Pancreas (tissue), 10 donors: ENCODE measurements around the gene TIPARP. TPM values are rescaled to one million over a fixed set of nuclear protein-coding genes. Genes with fewer than 3 reads are reported as not detected.

Experiments used
- ATAC-seq, 4 donors: fragments of 200-7000 bp; cut with Tn5 transposase; one replicate each; pipeline versions ENCODE4 v1.8.0 to v1.9.1; 2020; ENCODE audit warnings: mild to moderate bottlenecking in 4 of 4, moderate library complexity in 4 of 4
- DNase-seq, 6 donors: peaks; one replicate each; pipeline ENCODE4 v3.0.0-alpha.2; 2020
- FAIRE-seq: peaks from 2 replicates; lab custom pipeline; 2012; peaks lifted over from hg19 to GRCh38; lab: Jason Lieb, UNC
- H3K27ac ChIP-seq, 4 donors: fragments of 200-600 bp; sonication (generic); 1 replicate in 3 of 4; 2 replicates in 1 of 4; pipeline versions ENCODE4 v1.5.0 to v1.8.0; 2020
- H3K27me3 ChIP-seq, 4 donors: fragments of 200-600 bp; one replicate each; pipeline ENCODE4 v1.8.0; 2021
- H3K36me3 ChIP-seq, 3 donors: fragments of 200-600 bp; sonication (generic) in 1 of 3; one replicate each; pipeline versions ENCODE4 v1.5.0 to v1.8.0; 2020 to 2021
- H3K4me1 ChIP-seq, 3 donors: fragments of 200-600 bp; one replicate each; pipeline ENCODE4 v1.8.0; 2021
- H3K4me3 ChIP-seq, 4 donors: fragments of 200-600 bp; sonication (generic) in 2 of 4; one replicate each; pipeline versions ENCODE4 v1.5.0 to v1.8.0; 2020 to 2021
- H3K9me3 ChIP-seq, 4 donors: fragments of 200-600 bp; one replicate each; pipeline ENCODE4 v1.8.0; 2021
- WGBS, 2 donors: extraction: QIAGEN DNeasy Blood & Tissue Kit; methylation state at CpG; one replicate each; pipeline ENCODE4 v1.1.7; 2013; 5-methylcytosine and 5-hydroxymethylcytosine counted together
- intact Hi-C, 3 donors: fragments of 100-400 bp; cut with DNase I; formaldehyde crosslinking; loops; one replicate each; pipeline versions ENCODE4 v1.11.1 to v1.14.2; 2022
- polyA plus RNA-seq, 2 donors: library from polyadenylated mRNA; stranded (reverse); fragments of 200-250 nt; gene quantifications; one replicate each; pipeline ENCODE4 v1.2.3, GENCODE V29; 2013
- total RNA-seq, 6 donors: library from RNA; stranded (reverse); fragmentation: NEBNext Ultra II Directional in 4 of 6; extraction: Animal tissue kit (Norgen Biotek cat#: 25700) in 4 of 6; gene quantifications; one replicate each; pipeline versions ENCODE4 v1.2.1 to v1.2.4, GENCODE V29; 2021 to 2023
- TF ChIP-seq, protein P1 (sequence below), 4 donors: fragments of 200-600 bp; sonication (generic) in 3 of 4; IDR thresholded peaks; one replicate each; pipeline versions ENCODE4 v1.5.0 to v1.8.0; 2021; ENCODE audit warnings: antibody characterized with exemption in 4 of 4
- donor health status: healthy with polysubstance abuse.
- donor health status: DM: no; HTN: no; CAD: no; lungs with moderate emphysema.
- donor health status: DM: no; HTN: no; CAD: no.
- donor health status: control.
- donor health status: control.
- donor health status: Bipolar disorder and iron deficiency.
- donor health status: DM: yes; HTN: yes; CAD: no.
- donor health status: DM: no; HTN: no; CAD: no.
- donor health status: DM: no; HTN: no; CAD: no.
- donor health status: DM: yes; HTN: yes; CAD: no.

The TIPARP gene
- total and polyA plus RNA-seq, 8 donors = 6.0 to 15.0 (median 10.1) TPM

DNA sequence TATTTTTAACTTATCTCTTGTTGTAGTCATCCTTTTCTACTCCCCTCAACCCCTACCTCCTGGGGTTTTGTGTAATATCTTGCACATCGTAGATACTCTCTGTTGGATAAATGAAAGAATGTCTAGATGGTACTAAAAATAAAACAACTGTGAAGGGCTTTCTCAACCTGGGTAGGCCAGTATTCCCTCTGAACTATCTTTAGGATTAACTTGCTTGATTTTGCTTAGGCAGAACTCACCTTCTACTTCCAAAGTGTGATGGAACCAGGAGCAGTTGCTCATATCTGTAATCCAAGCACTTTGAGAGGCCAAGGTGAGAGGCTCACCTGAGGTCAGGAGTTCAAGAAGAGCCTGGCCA lies 32.8 kb upstream of the TIPARP start:
- Histone ChIP-seq H3K27ac (no peak overlapping the region), H3K9me3 (no peaks in the 10 kb centered on the region), H3K36me3 (no peaks in the 10 kb centered on the region), H3K27me3 (no peaks in the 10 kb centered on the region), H3K4me3 (no peak overlapping the region), H3K4me1 (peaks cover 0 to 6% (median 0%) of the 10 kb centered on the region in 3 donors)
- TF ChIP-seq, protein P1, sequence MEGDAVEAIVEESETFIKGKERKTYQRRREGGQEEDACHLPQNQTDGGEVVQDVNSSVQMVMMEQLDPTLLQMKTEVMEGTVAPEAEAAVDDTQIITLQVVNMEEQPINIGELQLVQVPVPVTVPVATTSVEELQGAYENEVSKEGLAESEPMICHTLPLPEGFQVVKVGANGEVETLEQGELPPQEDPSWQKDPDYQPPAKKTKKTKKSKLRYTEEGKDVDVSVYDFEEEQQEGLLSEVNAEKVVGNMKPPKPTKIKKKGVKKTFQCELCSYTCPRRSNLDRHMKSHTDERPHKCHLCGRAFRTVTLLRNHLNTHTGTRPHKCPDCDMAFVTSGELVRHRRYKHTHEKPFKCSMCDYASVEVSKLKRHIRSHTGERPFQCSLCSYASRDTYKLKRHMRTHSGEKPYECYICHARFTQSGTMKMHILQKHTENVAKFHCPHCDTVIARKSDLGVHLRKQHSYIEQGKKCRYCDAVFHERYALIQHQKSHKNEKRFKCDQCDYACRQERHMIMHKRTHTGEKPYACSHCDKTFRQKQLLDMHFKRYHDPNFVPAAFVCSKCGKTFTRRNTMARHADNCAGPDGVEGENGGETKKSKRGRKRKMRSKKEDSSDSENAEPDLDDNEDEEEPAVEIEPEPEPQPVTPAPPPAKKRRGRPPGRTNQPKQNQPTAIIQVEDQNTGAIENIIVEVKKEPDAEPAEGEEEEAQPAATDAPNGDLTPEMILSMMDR (IDR thresholded peaks at IDR 0.05) = no peak
- FAIRE-seq (no peak), DNase-seq (no peak), ATAC-seq (no peak)
- intact Hi-C loops = no loop called here
- 0% methylated on average over 1 of the region's 1 CpG for WGBS, 2 donors

DNA sequence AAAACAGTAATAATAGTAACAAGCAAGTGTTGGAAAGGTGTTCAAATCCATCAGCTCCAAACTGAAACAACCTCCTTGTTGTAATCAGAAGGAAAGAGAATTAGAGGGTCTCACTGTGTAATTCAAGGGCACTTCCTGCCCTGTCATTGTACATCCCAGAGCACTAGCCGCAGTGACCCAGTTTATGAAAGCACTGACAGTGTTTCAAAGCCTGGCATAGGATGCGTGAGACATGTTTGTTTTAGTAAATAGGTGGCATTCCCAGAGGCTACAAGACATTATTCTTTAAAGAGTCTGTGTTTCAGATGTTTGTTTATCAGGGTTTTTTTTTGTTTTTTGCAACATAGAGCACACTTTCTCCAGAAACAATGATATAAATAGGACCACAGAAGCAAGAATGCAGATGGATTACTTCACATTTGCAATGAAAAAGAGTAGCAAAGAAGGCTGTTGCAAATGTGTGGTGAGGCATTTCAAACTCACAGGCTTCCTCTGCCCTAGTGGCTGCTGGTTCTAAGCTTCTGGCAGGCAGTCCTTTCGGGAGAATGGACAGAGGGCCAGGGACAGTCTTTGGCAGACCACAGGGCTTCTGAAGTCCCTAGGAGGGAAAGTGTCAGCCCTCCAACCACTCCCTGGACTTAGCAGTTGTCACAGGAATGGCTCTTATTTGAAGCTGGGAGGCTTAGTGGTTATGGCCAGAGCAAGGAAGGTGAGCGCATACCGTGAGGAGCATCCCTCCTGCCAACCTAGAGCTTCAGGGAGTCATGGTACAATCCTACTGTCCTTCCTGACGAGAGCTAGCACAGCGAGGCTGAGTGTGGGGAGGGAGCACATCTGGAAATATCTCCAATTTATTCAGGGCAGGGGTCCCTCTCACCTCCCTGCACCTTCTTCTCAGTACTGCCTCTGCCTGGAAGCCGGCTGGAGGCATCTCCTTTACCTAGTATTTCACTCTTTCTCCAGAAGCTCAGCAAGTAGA lies 31.4 kb upstream of the TIPARP start:
- Histone ChIP-seq H3K27ac (no peak overlapping the region), H3K4me3 (no peak overlapping the region), H3K36me3 (no peaks in the 10 kb centered on the region), H3K27me3 (no peaks in the 10 kb centered on the region), H3K9me3 (no peaks in the 10 kb centered on the region), H3K4me1 (peaks cover 0 to under 1% (median 0%) of the 10 kb centered on the region in 3 donors)
- FAIRE-seq (no peak), ATAC-seq (no peak), DNase-seq (no peak)
- WGBS, 2 donors = 74 to 80% methylated on average over 8 of the region's 8 CpGs
- intact Hi-C loops = no loop called here
- TF ChIP-seq, protein P1 (IDR thresholded peaks at IDR 0.05) = no peak

DNA sequence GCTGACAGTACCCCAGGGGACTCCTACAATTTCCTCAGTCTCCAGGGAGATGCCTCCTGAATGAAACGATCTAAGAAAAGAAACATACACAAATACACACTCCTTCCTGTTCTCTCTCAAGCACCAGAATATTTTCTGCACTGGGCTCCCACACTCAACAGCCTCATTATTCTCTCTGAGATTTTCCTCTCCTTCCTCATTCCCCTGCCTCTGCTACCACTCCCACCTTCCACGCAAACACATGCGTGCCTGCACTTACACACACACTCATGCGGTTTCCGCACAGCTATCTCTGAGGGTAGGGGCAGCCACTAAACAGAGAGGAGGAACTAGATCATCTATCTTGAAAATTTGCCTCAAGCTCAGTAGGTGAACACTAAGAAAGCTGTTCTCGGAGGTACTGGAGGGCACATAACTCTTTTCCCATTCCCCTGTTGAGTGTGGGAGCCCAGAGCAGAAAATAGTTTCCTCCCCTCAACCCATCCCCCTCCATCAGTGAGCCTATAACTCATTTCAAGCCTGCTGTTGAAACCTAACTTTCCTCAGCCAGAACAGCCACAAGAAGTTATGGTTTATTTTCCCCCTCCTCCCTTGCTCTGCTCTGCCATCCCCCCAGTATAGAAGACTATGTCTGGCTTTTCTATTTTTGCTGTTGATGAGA lies 30.5 kb upstream of the TIPARP start:
- ATAC-seq = peak in 2 of 4 donors; percentile 25 to 56

DNA sequence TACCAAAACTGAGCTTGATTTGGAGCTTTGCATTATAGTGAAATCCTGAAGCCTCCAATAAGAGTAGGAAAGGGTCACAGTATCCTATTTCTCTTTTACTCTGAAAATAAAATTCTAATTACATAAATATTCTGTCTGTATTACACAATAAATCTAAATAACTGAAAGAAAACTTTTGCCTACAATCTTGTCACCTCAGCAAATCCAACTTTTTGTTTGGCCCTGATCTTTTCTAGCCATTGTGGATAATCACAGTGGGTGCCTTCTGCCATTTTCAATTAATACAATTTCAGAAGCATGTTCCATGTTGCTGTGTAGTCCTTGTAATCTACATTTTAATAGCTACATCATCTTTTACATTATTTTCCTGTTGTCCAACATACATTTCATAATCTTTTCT lies 29.4 kb upstream of the TIPARP start:
- DNase-seq (no peak), FAIRE-seq (no peak), ATAC-seq (no peak)
- Histone ChIP-seq H3K36me3 (no peaks in the 10 kb centered on the region), H3K27me3 (no peaks in the 10 kb centered on the region), H3K27ac (no peak overlapping the region), H3K4me1 (no peaks in the 10 kb centered on the region), H3K9me3 (no peaks in the 10 kb centered on the region), H3K4me3 (no peak overlapping the region)
- intact Hi-C loops = no loop called here
- TF ChIP-seq, protein P1 (IDR thresholded peaks at IDR 0.05) = no peak

More for the DNA sequence above, 30.5 kb upstream of the TIPARP start:
- Histone ChIP-seq H3K9me3 (no peaks in the 10 kb centered on the region), H3K27ac (no peak overlapping the region), H3K4me3 (no peak overlapping the region), H3K36me3 (no peaks in the 10 kb centered on the region), H3K4me1 (no peaks in the 10 kb centered on the region), H3K27me3 (no peaks in the 10 kb centered on the region)
- DNase-seq = no peak
- 48 to 60% methylated on average over 6 of the region's 6 CpGs for WGBS, 2 donors
- TF ChIP-seq, protein P1 (IDR thresholded peaks at IDR 0.05) = no peak
- intact Hi-C loops = no loop called here
- FAIRE-seq = no peak
